ENCODE data around the gene PDLIM7.
A peak's percentile ranks its signal among the peaks of the same experiment; 100 is the strongest.

The PDLIM7 gene

GRCh38 chr5:177508221-177508611 is 10.8 kb upstream of the PDLIM7 start:
- no peak for DNase-seq

GRCh38 chr5:177507596-177508220 is 10.3 kb upstream of the PDLIM7 start:
- no peak for DNase-seq

GRCh38 chr5:177507165-177507564 is 9.8 kb upstream of the PDLIM7 start:
- DNase-seq: no peak

GRCh38 chr5:177505075-177505474 is 7.7 kb upstream of the PDLIM7 start:
- no peak for DNase-seq

- no peak for DNase-seq
Measured at GRCh38 chr5:177504086-177505056, 7.0 kb upstream of the PDLIM7 start.

DNA sequence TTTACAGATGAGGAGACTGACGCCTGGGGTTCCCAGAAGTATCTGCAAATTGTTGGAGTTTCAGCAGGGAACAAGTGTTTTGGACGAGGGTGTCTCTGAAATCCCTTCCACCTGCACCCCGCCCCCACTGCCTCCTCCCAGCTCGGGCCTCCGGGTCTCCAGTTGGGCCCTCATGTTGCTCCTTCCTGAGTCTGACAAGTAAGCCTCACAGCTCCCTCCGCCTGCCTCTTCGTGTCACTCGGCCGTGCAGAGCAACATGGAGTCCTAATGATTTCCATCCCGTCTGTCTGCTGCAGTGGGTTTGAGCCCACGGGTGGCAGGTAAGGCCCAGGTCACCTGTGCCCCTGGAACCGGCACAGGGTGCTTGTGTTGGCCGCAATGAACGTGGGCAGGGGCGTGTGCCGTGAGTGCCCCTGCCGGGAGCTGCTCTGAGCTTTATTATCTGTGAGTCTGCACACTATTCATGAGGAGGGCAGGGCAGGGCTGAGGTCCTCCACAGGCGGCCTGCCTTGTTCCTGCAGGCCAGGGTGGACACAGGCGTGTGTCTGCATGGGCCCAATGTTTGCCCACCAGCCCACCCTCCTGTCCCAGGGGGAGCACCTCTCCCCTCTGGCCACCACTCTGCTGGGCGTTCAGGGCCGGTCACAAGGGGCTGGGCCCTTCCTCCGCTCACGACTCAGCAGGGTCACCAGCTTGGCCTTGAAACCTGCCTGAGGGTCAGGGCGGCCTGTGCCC is 6.1 kb upstream of the PDLIM7 start:
- DNase-seq: no peak

- no peak for DNase-seq
Measured at GRCh38 chr5:177502886-177503285, 5.5 kb upstream of the PDLIM7 start.

DNA sequence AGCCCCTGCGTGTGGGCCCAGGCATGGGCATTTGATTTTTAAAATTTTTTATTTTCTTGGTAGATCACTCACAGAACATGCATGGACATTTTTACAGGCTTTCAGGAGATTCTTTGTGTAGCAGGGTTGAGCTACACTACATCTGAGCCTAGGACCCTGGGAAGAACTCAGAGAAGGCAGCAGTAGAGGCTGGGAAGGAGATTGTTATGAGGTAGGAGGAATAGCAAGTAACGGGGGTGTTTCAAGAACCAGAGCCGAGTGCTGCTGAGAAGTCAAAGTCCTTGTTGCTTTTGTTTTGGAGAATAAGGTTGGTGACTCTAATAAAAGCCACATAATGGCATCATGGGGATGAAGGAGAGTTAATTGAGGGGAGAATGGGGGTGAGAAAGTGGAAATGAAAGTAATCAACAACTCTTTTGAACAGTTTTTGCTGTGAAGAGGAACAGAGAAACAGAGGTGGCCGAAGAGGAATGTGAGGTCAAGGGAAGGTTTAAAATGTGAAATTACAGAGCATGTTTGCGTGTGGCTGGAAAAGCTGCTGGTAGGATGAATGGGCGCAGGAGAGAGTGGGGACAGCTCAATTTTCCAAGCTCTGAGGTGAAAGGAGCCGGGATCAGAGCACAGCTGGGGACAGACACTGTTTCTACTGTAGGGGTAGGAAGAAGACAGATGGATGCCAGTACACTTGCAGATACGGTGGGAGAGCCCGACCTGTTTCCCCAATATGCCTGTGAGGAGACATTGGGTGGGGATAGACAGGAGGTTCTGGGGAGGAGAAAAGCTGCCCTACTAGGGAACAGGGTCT is 4.7 kb upstream of the PDLIM7 start:
- no peak for DNase-seq

- DNase-seq: peak; percentile 83
Measured at GRCh38 chr5:177500685-177501522, 3.5 kb upstream of the PDLIM7 start.

- DNase-seq: no peak
Measured at GRCh38 chr5:177499842-177500241, 2.4 kb upstream of the PDLIM7 start.

DNA sequence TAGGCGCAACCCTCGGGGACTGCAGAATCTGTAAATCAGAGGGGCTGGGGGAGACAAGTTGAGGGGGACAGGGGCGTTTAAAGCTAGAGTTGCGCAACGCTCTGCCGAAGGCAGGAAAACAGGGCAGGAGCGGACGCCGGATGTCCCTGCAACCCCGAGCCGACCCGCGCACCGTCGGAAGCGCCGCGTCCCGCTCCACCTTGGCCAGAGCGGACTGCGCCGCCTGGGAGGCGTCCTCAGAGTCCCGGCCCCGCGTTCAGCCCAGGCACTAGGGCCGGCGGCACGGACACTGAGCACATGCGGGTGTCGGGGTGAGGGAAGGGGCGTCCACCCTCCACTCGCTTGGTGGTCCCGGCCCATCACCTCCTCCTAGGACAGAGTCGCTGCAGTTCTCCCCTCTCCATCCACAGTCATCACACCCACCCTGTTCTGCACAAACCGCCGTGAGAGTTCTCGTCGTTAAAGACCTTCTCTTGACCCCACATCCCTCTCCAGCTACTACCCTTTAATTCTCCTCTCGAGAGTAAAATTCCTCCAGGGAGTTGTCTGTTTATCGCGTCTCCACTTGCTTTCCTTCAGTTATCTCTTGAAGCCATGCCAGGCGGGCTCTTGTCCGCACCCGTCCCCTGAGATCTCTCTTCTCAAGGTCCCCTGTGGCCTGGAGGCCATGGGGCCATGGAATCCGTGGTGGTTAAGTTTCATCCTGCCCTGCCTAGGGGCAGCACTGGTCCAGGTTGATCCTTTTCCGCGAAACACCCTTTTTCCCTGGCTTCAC is 796 bp upstream of the PDLIM7 start:
- DNase-seq: no peak

- DNase-seq: peak; percentile 86
Measured at GRCh38 chr5:177496727-177497291, 595 bp downstream of the PDLIM7 start.

DNA sequence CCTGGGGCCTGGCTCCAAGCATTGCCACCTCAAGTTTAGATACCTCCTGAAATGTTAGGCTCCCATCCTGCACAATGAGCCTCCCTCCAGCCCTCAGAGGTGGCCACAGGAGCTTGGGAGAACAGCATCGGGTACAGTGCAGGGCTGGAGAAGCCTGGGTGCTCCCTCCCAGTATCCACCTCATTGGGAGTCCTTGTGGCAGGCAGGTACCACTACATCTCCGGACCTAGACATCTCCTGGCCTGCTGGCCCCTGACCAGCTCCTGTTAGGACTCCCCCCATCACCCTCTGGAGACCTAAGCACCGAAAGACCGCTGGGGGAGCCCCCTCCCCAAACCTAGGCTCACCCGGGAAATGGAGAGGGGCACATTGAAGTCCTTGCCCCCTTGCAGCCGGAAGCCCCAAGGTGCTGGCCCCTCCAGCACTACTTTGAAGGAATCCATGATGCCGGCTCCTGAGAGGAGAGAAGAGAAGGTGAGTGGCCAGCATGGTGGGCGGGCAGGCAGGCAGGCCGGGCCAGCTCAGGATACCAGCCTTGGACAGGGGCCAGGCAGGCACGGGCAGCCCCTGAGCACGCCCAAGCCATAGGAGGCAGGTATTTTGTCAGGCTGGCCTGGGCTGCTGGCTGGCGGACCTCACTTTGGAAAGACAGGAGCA is 1.2 kb downstream of the PDLIM7 start:
- no peak for DNase-seq

GRCh38 chr5:177495243-177496060 is 2.0 kb downstream of the PDLIM7 start:
- DNase-seq: peak; percentile 61

DNA sequence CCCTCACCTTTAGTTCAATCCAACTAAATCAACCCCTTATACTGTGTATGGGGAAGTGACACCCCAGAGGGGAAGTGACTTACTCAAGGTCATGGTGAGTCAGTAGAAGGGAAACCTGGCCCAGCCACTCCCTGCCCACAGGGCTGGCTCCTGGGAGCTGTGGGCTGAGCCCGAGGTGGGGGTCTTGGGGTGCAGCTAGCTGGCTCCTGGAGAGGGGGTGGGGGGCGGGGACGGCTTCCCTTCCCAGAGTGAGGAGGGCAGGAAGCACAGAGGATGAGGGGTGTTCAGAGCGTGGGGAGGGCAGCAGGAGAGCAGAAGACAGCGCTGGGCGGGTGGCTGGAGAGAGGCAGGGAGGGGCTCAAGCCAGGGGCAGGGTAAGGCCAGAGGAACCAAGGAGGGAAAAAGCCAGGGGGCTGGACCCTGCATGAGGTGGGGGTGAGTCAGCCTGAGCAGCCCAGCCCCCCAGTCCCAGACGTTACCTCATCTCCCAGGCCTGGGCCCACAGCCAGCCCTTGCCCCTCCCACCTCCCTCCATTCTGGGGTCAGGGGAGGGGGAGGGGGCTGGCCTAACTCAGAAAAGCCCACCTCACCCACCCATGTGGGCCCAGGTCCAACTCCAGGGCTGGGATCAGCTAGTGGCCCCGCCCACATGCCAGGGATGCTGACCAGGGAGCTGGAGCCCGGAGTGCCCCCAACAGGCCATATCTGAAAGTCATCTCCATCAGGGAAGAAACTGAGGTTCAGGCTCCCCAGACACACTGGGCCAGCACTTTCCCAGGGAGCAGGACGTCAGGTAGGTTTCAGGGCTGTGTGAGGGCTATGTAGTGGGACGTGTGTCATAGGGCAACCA is 2.8 kb downstream of the PDLIM7 start:
- DNase-seq: no peak

DNA sequence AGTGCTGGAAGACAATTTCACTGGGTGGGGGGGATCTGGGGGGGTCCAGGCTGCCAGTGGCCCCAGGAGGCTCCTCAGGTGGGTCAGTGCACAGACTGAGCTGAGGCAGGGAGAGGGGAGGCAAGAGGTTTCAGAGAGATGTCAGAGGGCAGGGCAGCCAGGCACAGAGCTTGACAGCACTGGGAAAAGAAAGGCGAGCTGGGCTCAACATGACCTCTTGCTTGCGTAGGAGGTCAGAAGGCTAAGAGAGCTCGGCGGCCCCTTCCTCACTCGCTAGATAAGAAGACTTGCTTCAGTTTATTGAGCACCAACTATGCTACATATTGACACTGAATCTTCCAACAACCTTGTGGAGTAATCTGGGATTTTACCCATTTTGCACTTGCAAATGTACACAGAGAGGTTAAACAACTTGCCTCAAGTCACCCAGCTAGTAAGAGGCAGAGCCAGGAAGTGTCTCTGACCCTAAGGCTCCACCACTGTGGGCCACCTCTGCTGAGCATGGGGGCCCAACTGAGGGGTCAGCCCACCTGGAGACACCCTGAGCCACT is 3.5 kb downstream of the PDLIM7 start:
- no peak for DNase-seq

GRCh38 chr5:177492841-177493240 is 4.6 kb downstream of the PDLIM7 start:
- DNase-seq: no peak
